Measurements from ENCODE around the gene CACNG4. TPM values are rescaled to one million over a fixed set of nuclear protein-coding genes. Genes with fewer than 3 reads are reported as not detected.

Gene CACNG4
- polyA plus RNA-seq, 4 donors, result 3.6 to 4.7 (median 3.8) TPM

GRCh38 chr17:67015001-67015400 lies 50.5 kb downstream of the CACNG4 start:
- no peak for DNase-seq (ENCODE audit: low read depth in 4 of 4, low spot score in 3 of 4)

GRCh38 chr17:67016039-67016762 lies 51.7 kb downstream of the CACNG4 start:
- no peak for DNase-seq (ENCODE audit: low read depth in 4 of 4, low spot score in 3 of 4)

- DNase-seq (ENCODE audit: low read depth in 4 of 4, low spot score in 3 of 4), result no peak
Observed at GRCh38 chr17:67017910-67018309, 53.4 kb downstream of the CACNG4 start.

GRCh38 chr17:67018471-67019434 lies 54.2 kb downstream of the CACNG4 start:
- DNase-seq (ENCODE audit: low read depth in 4 of 4, low spot score in 3 of 4), result no peak

GRCh38 chr17:67019809-67020208 lies 55.3 kb downstream of the CACNG4 start:
- DNase-seq (ENCODE audit: low read depth in 4 of 4, low spot score in 3 of 4), result no peak

GRCh38 chr17:67020293-67020766 lies 55.8 kb downstream of the CACNG4 start:
- DNase-seq (ENCODE audit: low read depth in 4 of 4, low spot score in 3 of 4), result no peak

GRCh38 chr17:67021196-67021595 lies 56.7 kb downstream of the CACNG4 start:
- DNase-seq (ENCODE audit: low read depth in 4 of 4, low spot score in 3 of 4), result no peak

GRCh38 chr17:67021743-67022450 lies 57.4 kb downstream of the CACNG4 start:
- no peak for DNase-seq (ENCODE audit: low read depth in 4 of 4, low spot score in 3 of 4)

- DNase-seq (ENCODE audit: low read depth in 4 of 4, low spot score in 3 of 4), result no peak
Observed at GRCh38 chr17:67022451-67022810, 57.9 kb downstream of the CACNG4 start.

GRCh38 chr17:67024736-67025135 lies 60.2 kb downstream of the CACNG4 start:
- no peak for DNase-seq (ENCODE audit: low read depth in 4 of 4, low spot score in 3 of 4)

GRCh38 chr17:67025216-67025792 lies 60.8 kb downstream of the CACNG4 start:
- no peak for DNase-seq (ENCODE audit: low read depth in 4 of 4, low spot score in 3 of 4)

- DNase-seq (ENCODE audit: low read depth in 4 of 4, low spot score in 3 of 4), result no peak
Observed at GRCh38 chr17:67026341-67026740, 61.8 kb downstream of the CACNG4 start.

GRCh38 chr17:67027031-67027628 lies 62.6 kb downstream of the CACNG4 start:
- DNase-seq (ENCODE audit: low read depth in 4 of 4, low spot score in 3 of 4), result no peak

GRCh38 chr17:67030641-67031040 lies 66.1 kb downstream of the CACNG4 start:
- no peak for DNase-seq (ENCODE audit: low read depth in 4 of 4, low spot score in 3 of 4)

GRCh38 chr17:67032382-67032781 lies 67.9 kb downstream of the CACNG4 start:
- no peak for DNase-seq (ENCODE audit: low read depth in 4 of 4, low spot score in 3 of 4)

- no peak for DNase-seq (ENCODE audit: low read depth in 4 of 4, low spot score in 3 of 4)
Observed at GRCh38 chr17:67032985-67033384, 68.5 kb downstream of the CACNG4 start.

- no peak for DNase-seq (ENCODE audit: low read depth in 4 of 4, low spot score in 3 of 4)
Observed at GRCh38 chr17:67033613-67034012, 69.1 kb downstream of the CACNG4 start.

GRCh38 chr17:67035131-67036083 lies 70.9 kb downstream of the CACNG4 start:
- no peak for DNase-seq (ENCODE audit: low read depth in 4 of 4, low spot score in 3 of 4)

- no peak for DNase-seq (ENCODE audit: low read depth in 4 of 4, low spot score in 3 of 4)
Observed at GRCh38 chr17:67038861-67039365, 74.4 kb downstream of the CACNG4 start.
